ENCODE results near the gene PALD1. TPM values are rescaled to one million over a fixed set of nuclear protein-coding genes. Genes with fewer than 3 reads are reported as not detected.

The PALD1 gene
- polyA plus RNA-seq, 1 of the 3 experiments (the other 2 are of a cell fraction), result 0.16 TPM

DNA sequence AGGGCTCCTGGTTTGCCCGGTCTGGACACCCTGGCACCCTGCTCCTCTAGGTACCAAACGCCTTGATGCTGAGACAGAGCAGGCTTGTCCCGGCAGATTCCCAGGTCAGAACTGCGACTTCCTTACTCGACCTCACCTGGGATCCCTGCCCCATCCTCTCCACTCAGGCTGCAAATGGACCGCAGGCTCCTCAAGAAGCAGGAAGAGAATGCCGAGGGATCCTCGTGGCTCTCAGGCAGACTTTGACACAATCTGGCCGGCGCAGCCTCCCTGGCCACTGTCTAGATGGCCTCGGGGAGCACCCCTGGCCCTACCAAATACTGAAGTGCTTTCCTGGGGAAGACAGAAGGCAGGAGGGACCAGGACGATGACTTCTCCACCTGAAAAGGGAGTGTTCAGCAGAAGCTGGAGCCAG, 36.7 kb upstream of the PALD1 start:
- POLR2A ChIA-PET, result no interaction called here
- no peaks in the 10 kb centered on the region for H3K9me2 ChIP-seq
- no peak overlapping the region for H3K4me2 ChIP-seq
- H3K79me2 ChIP-seq (ENCODE audit: insufficient read depth), result no peaks in the 10 kb centered on the region
- WGBS (ENCODE audit: low lambda C conversion rate), result 71% methylated on average over 5 of the region's 12 CpGs
- no peaks in the 10 kb centered on the region for H4K20me1 ChIP-seq (ENCODE audit: insufficient read depth)
- no peak overlapping the region for H3K9ac ChIP-seq
- H3K4me1 ChIP-seq (ENCODE audit: control insufficient read depth in 1 of 2, insufficient read depth in 2 of 2, low read depth in 1 of 2, low read length in 1 of 2), result peaks cover 0 to 11% of the 10 kb centered on the region in 2 experiments; a peak in 1 of 4 replicates
- peaks cover 33% of the 10 kb centered on the region for H3K27me3 ChIP-seq (ENCODE audit: insufficient read depth)
- H3F3A ChIP-seq (replicated peaks; ENCODE audit: insufficient read depth), result no peaks in the 10 kb centered on the region
- no peak for DNase-seq
- no peaks in the 10 kb centered on the region for H3K9me3 ChIP-seq
- no peak for TF ChIP-seq NFIC (IDR thresholded peaks at IDR 0.05; ENCODE audit: borderline replicate concordance)
- no peak for TF ChIP-seq YY1 (IDR thresholded peaks at IDR 0.05; ENCODE audit: low read depth)
- no peak for TF ChIP-seq GABPA (IDR thresholded peaks at IDR 0.05; ENCODE audit: low read depth)
- TF ChIP-seq RAD21 (IDR thresholded peaks at IDR 0.05; ENCODE audit: low read length), result no peak
- TF ChIP-seq TAF1 (IDR thresholded peaks at IDR 0.05; ENCODE audit: borderline replicate concordance, low read depth, low read length), result no peak
- TF ChIP-seq, protein P1, sequence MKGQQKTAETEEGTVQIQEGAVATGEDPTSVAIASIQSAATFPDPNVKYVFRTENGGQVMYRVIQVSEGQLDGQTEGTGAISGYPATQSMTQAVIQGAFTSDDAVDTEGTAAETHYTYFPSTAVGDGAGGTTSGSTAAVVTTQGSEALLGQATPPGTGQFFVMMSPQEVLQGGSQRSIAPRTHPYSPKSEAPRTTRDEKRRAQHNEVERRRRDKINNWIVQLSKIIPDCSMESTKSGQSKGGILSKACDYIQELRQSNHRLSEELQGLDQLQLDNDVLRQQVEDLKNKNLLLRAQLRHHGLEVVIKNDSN (IDR thresholded peaks at IDR 0.05; ENCODE audit: borderline replicate concordance, low read depth), result no peak
- H3K27ac ChIP-seq (ENCODE audit: low read depth in 2 of 2, low read length in 1 of 2), result no peak overlapping the region
- H2AFZ ChIP-seq (ENCODE audit: low read depth), result no peak overlapping the region
- no peak overlapping the region for H3K4me3 ChIP-seq (ENCODE audit: low read depth in 2 of 2, low read length in 1 of 2)
- CTCF ChIA-PET, result interaction anchor here (1.0 to 2.7 kb wide), 3 partner anchors 8 to 68 kb away, joined by 3 to 9 read pairs (median 3); no protein-coding TSS in a partner anchor
- H3K36me3 ChIP-seq (replicated peaks in 1 of 2; ENCODE audit: control insufficient read depth in 1 of 2, insufficient read depth in 2 of 2, low read length in 1 of 2), result no peaks in the 10 kb centered on the region

- Histone ChIP-seq H3F3A (replicated peaks; ENCODE audit: insufficient read depth) (no peaks in the 10 kb centered on the region), H3K9me3 (no peaks in the 10 kb centered on the region), H3K4me1 (ENCODE audit: control insufficient read depth in 1 of 2, insufficient read depth in 2 of 2, low read depth in 1 of 2, low read length in 1 of 2) (peaks cover 0 to 11% of the 10 kb centered on the region in 2 experiments; a peak in 1 of 4 replicates), H3K9ac (no peak overlapping the region), H2AFZ (ENCODE audit: low read depth) (no peak overlapping the region), H3K27me3 (ENCODE audit: insufficient read depth) (peaks cover 33% of the 10 kb centered on the region), H3K27ac (ENCODE audit: low read depth in 2 of 2, low read length in 1 of 2) (no peak overlapping the region), H4K20me1 (ENCODE audit: insufficient read depth) (no peaks in the 10 kb centered on the region), H3K79me2 (ENCODE audit: insufficient read depth) (no peaks in the 10 kb centered on the region), H3K36me3 (replicated peaks in 1 of 2; ENCODE audit: control insufficient read depth in 1 of 2, insufficient read depth in 2 of 2, low read length in 1 of 2) (no peaks in the 10 kb centered on the region), H3K9me2 (no peaks in the 10 kb centered on the region), H3K4me3 (ENCODE audit: low read depth in 2 of 2, low read length in 1 of 2) (no peak overlapping the region), H3K4me2 (no peak overlapping the region)
- CTCF ChIA-PET, result interaction anchor here (1.0 to 2.7 kb wide), 3 partner anchors 8 to 68 kb away, joined by 3 to 9 read pairs (median 3); no protein-coding TSS in a partner anchor
- TF ChIP-seq POLR2AphosphoS5 (IDR thresholded peaks at IDR 0.05; ENCODE audit: low read depth, low read length) (no peak), TAF1 (IDR thresholded peaks at IDR 0.05; ENCODE audit: borderline replicate concordance, low read depth, low read length) (no peak), FOXM1 (IDR thresholded peaks at IDR 0.05; ENCODE audit: low read depth) (no peak), YY1 (IDR thresholded peaks at IDR 0.05; ENCODE audit: low read depth) (no peak), RFX5 (IDR thresholded peaks at IDR 0.05; ENCODE audit: low read length) (no peak), RXRA (IDR thresholded peaks at IDR 0.05; ENCODE audit: borderline replicate concordance, low read depth) (no peak), MEF2A (IDR thresholded peaks at IDR 0.05; ENCODE audit: borderline replicate concordance, low read depth) (no peak), NFIC (IDR thresholded peaks at IDR 0.05; ENCODE audit: borderline replicate concordance) (no peak), TEAD4 (IDR thresholded peaks at IDR 0.05; ENCODE audit: borderline replicate concordance, insufficient read depth) (no peak), FOXJ3 (CRISPR knock-in tag; IDR thresholded peaks at IDR 0.05) (no peak)
- TF ChIP-seq, protein P2, sequence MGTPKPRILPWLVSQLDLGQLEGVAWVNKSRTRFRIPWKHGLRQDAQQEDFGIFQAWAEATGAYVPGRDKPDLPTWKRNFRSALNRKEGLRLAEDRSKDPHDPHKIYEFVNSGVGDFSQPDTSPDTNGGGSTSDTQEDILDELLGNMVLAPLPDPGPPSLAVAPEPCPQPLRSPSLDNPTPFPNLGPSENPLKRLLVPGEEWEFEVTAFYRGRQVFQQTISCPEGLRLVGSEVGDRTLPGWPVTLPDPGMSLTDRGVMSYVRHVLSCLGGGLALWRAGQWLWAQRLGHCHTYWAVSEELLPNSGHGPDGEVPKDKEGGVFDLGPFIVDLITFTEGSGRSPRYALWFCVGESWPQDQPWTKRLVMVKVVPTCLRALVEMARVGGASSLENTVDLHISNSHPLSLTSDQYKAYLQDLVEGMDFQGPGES (IDR thresholded peaks at IDR 0.05; ENCODE audit: low read depth, low read length), result no peak
- POLR2A ChIA-PET, result no interaction called here
- 62% methylated on average over 5 of the region's 6 CpGs for WGBS (ENCODE audit: low lambda C conversion rate)
- no peak for DNase-seq
Measured at GRCh38 chr10:70442332-70442988, 36.1 kb upstream of the PALD1 start.

Data from SK-N-SH (cell line).